Measurements from ENCODE around the gene MINDY2. TPM values are rescaled to one million over a fixed set of nuclear protein-coding genes. Genes with fewer than 3 reads are reported as not detected.

MINDY2 gene
- total and polyA plus RNA-seq, 10 of the 15 experiments (the other 5 are each of a cell fraction or from before 2014, with no cell fraction given), result 0.73 to 9.4 (median 3.3) TPM

GRCh38 chr15:58852347-58852746 is 81.2 kb downstream of the MINDY2 start (continued):
- TF ChIP-seq REST (IDR thresholded peaks at IDR 0.05; ENCODE audit: low read depth, low read length), result no peak

- ChIA-PET SMC1A (ENCODE audit: uncharacterized antibody, unreplicated experiment) (no interaction called here), CTCF (interaction anchor here (0.7 to 1.5 kb wide), 3 partner anchors 10 to 62 kb away, joined by 3 read pairs; no protein-coding TSS in a partner anchor), POLR2A (no interaction called here), RAD21 (ENCODE audit: unreplicated experiment) (interaction anchor here (0.6 to 1.3 kb wide), 2 partner anchors 13 to 1625 kb away, joined by 3 read pairs; no protein-coding TSS in a partner anchor)
- 82% methylated on average over 4 of the region's 4 CpGs for WGBS (ENCODE audit: insufficient coverage, insufficient replicate concordance, low lambda C conversion rate, missing lambda C conversion rate)
- H3K4me1 ChIP-seq (ENCODE audit: control insufficient read depth, insufficient read depth, low read length), result no peaks in the 10 kb centered on the region
- peak; percentile 31 for FAIRE-seq
- H3K9me3 ChIP-seq (replicated peaks; ENCODE audit: control insufficient read depth, insufficient read depth, low read length), result no peaks in the 10 kb centered on the region
- in situ Hi-C loops (cut with MboI), result no loop called here
- DNase-seq (ENCODE audit: low read depth, low spot score), result no peak
- no peaks in the 10 kb centered on the region for H3K27me3 ChIP-seq (replicated peaks in 1 of 2; ENCODE audit: control insufficient read depth in 2 of 2, insufficient read depth in 2 of 2, low read length in 1 of 2)
- H3K36me3 ChIP-seq (ENCODE audit: control insufficient read depth in 2 of 2, insufficient read depth in 2 of 2, low read length in 1 of 2), result peaks cover 0 to 4% of the 10 kb centered on the region in 2 experiments; a peak in 1 of 4 replicates
- intact Hi-C loops (cut with micrococcal nuclease; ENCODE audit: unreplicated experiment), result no loop called here
- H3K79me2 ChIP-seq (ENCODE audit: control insufficient read depth, insufficient read depth, low read length), result no peaks in the 10 kb centered on the region
- no peak overlapping the region for H3K9ac ChIP-seq (ENCODE audit: control insufficient read depth, insufficient read depth, low read length)
- TSS peak; percentile 36 for BruUV-seq (replicated peaks)
- no peak overlapping the region for H3K4me3 ChIP-seq
- no peak overlapping the region for H3K27ac ChIP-seq (ENCODE audit: control insufficient read depth, insufficient read depth)
- ATAC-seq, result no peak
- no peak overlapping the region for H2AFZ ChIP-seq (ENCODE audit: control insufficient read depth, low read depth, low read length)
- no peaks in the 10 kb centered on the region for H4K20me1 ChIP-seq (ENCODE audit: control insufficient read depth, insufficient read depth)
- no peak overlapping the region for H3K4me2 ChIP-seq (ENCODE audit: control insufficient read depth, insufficient read depth)
- TF ChIP-seq CHD2 (IDR thresholded peaks at IDR 0.05; ENCODE audit: borderline replicate concordance, low read depth, low read length), result no peak
- TF ChIP-seq CUX1 (IDR thresholded peaks at IDR 0.05; ENCODE audit: insufficient replicate concordance, low read depth, low read length), result no peak
- TF ChIP-seq E2F8 (IDR thresholded peaks at IDR 0.05; ENCODE audit: low read depth, partially characterized antibody), result no peak
- TF ChIP-seq BHLHE40 (IDR thresholded peaks at IDR 0.05; ENCODE audit: borderline replicate concordance in 1 of 2, low read depth in 2 of 2, low read length in 1 of 2), result no peak
- no peak for TF ChIP-seq E4F1 (IDR thresholded peaks at IDR 0.05; ENCODE audit: borderline replicate concordance, partially characterized antibody)
Measured at GRCh38 chr15:58854593-58854992, 83.5 kb downstream of the MINDY2 start.

Measured in GM12878 (cell line).